NCI-H1048 (cell line): ENCODE measurements around the gene MRPS15.

Source experiments
- DNase-seq: peaks from one replicate; lab custom pipeline; 2025; lab: John Stamatoyannopoulos, UW

The MRPS15 gene

DNA sequence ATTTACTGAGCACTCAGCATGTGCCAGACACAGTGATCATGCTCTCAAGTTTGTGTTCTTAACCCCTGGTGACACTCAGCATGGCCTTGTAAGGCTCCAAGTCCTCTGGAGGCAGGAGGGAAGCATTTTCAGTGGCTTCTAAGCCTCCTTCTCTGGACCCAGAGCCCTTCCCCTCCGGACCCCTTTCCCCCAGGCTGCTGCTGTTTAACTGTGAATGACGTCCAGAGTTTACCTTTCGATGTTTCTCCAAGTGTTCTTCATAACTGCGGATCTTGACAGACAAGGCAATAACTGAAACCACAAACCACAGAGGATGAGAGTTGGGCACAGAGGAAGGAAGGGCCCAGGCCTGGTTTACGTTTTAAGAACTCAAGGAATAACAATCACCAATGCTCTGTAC is 6.5 kb downstream of the MRPS15 start:
- DNase-seq = no peak

GRCh38 chr1:36456391-36456928 is 7.7 kb downstream of the MRPS15 start:
- DNase-seq = no peak

GRCh38 chr1:36455386-36455785 is 8.8 kb downstream of the MRPS15 start:
- DNase-seq = no peak

DNA sequence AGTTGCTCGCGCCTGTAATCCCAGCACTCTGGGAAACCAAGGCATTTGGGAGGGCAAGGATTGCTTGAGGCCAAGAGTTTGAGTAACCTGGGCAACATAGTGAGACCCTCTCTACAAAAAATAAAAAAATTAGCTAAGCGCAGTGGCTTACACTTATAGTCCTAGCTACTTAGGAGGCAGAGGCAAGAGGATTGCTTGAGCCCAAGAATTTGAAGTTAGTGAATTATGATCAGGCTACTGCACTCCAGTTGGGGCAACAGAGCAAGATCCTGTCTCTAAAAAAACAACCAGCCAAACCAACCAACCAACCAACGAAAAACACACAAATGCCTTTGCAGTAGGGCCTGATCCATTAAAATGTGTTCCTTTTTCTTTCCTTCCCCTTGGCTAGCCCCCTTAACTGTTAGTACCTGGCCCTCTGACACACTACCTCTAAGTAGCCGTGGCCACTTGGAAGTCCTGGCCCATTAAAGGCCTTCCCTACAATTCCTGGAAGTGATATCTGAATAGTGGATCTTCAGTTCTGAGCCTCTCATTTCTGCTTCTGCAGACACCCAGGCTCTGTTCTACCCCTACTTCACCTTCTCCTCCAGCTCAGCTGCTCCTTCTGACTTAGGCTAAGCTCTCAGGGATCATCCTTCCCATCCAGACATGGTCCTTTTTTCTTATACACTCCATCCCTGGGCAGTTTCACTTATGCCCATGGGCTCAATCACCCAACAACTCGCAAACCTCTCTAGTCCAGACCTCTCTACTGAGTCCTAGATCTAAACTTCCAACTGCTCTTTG is 10.4 kb downstream of the MRPS15 start:
- DNase-seq = no peak

GRCh38 chr1:36453051-36453450 is 11.1 kb downstream of the MRPS15 start:
- DNase-seq = no peak

DNA sequence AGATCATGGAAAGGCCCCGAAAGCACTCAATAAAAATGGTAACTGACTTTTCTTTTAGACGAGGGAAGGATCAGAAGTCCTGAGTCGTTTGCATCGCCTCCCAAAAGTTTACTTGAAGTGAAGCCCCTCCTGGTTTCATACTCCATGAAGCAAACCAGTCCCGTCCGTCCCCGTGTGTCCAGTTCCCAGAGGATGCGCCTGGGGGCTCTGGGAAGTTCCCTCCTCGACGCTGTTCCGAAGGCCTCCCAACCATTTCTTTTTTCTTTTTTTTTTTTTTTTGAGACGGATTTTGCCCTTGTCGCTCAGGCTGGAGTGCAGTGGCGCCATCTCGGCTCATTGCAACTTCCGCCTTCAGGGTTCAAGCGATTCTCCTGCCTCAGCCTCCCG is 13.3 kb downstream of the MRPS15 start:
- DNase-seq = no peak

DNA sequence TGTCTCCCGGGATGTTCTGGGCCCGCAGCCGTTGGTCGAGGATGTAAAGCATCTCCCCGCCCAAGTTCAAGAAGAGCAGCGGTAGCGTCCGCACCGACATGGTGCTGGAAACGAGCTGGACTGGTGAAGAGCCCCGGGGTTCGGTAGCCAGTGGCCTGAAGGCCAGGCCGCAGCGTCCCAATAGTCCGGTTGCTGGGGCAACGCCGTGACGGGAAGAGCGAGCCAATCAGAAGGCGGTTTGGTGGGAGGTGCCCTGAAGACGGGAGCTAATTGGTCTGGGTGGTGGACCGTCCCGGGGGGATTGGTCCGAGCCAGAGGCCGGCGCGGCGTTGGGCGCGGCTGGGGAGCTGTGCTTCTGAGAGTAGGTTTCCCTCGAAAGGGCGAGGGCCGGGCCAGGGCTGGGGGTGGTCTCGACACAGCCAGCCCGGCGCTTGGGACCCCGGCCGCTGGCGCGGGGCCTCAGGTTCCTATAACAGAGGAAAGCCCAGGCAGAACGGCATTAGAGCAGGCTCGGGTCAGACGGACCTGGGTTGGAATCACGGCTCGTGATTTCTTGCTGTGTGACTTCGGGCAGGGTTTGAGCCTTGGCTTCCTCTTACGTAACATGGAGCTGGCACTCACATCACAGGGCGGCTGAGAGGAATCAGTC is 13.8 kb downstream of the MRPS15 start, which contains the start of gene OSCP1:
OSCP1 (minus strand) TSS at position 182 of the 649 bp plus-strand sequence; CDS start at position 100, 82 bp downstream.
- DNase-seq = peak; percentile 73

DNA sequence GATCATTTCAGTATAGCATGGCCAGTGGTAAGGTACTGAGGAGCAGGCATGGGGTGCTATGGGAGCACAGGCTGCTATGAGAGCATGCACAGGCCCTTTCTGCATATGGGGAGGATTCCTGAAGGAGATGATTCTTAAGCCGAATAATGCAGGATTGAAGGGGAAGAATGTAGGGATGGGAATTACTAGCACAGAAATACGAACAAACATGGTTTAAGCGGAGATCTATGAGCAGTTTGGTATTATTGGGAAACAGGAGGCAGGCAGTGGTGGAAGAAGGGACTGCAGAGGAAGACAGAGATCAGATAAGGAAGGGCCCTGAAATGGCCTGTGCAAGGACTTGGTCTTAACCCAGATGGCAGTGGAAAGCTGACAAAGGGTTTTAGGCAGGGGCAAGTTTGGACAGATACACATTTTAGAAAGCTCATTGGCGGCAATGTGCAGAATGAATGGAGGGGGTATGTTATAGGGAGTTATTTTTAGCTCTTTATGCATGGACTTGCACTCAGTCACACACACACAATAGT is 15.6 kb downstream of the MRPS15 start:
- DNase-seq = no peak

- DNase-seq = no peak
These were observed 16.7 kb downstream of the MRPS15 start for GRCh38 chr1:36447450-36447849.

DNA sequence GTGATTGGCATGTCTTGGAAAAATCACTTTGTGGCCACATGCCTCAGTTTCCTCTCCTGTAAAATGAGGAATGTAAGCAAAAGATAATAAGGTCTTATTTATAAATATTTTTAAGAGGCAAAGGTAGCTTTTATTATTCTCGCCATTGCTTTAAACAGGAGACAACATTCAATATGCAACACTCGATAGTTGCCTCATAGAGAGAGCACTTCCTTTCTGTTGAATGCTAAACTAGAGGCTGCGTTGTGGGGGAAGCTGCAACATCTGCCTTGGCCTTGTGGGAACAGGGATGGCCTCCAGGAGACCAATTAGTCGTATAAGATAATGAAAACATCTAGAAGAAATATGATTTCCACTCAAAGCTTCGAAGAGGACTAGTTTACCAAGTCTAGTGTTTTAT is 17.4 kb downstream of the MRPS15 start:
- no peak for DNase-seq

- no peak for DNase-seq
These were observed 17.9 kb downstream of the MRPS15 start for GRCh38 chr1:36446271-36446670.

GRCh38 chr1:36443297-36443696 is 20.9 kb downstream of the MRPS15 start:
- no peak for DNase-seq

GRCh38 chr1:36442337-36442736 is 21.8 kb downstream of the MRPS15 start:
- DNase-seq = no peak

DNA sequence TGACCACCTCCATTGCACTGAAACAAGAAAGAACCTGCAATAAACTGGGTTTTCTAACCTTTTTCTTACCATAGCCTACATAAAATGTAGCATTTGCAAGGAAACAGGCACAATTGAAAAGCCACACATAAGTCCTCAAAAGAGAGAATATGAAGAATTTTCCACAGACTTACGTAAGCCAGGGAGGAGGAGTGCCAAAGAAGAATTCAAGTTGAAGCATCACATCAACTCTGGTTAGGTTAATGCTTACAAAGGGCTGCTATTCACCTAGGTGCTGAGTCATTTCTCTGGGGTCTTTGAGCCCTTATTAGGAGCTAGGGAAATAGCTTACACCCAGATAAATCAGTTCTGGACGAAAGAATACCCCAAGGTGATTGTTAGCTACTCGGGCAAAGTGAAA is 23.5 kb downstream of the MRPS15 start:
- no peak for DNase-seq

- no peak for DNase-seq
These were observed 24.1 kb downstream of the MRPS15 start for GRCh38 chr1:36440044-36440443.

DNA sequence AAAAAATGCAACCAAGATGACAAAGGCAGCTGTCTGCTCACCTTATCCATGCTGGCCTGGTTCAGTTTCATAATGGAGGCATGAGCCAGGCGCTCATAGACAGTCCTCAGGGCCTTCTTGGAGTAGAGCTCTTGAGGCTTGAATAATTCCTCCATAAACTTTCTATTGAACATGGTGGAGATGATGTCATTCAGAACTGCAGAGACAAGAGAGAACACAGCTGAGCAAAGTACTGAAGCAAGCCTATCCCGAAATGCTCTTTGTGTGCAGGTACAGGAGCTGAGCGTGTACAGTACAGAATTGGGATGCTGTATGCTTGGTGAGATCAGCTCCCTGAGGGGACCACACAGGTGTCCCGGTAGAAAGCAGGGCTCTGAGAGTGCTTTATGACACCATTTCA is 25.5 kb downstream of the MRPS15 start:
- no peak for DNase-seq

- no peak for DNase-seq
These were observed 27.4 kb downstream of the MRPS15 start for GRCh38 chr1:36436821-36437220.

DNA sequence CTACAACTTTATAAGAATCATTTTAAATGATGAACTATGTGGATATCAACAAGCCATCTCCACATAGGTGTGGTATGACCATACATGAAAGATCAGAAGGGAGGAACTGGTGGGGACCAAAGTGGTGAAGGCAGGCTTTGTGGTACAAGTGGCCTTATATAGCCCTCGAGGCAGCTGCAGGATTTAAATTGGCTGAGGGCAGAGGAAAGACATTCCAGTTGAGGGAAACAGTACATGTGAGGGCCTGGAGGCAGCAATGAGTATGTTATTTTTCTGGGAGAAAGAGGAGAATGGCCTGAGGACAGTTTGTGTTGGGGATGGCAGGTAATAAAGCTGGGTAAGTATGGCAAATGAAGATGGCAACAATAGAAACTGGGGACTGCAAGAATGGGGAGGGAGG is 31.1 kb downstream of the MRPS15 start:
- DNase-seq = no peak

DNA sequence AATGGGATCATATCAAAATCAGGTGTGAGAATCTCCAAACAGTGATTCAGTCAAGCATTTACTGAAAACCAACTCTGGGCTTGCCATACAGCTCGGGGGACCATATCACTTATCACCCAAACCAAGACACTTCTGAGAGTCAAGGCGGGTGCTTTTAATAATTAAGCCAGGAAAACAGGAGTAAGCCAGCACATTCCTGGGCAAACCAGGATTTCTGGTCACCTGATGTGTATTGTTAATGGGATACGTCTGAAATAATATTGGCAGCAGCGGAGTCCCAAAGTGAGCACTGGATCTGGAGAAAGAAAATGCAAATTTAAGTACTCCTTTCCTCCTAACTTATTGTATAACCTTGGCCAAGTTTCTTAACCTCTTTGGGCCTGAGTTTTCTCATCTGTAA is 31.6 kb downstream of the MRPS15 start:
- no peak for DNase-seq

DNA sequence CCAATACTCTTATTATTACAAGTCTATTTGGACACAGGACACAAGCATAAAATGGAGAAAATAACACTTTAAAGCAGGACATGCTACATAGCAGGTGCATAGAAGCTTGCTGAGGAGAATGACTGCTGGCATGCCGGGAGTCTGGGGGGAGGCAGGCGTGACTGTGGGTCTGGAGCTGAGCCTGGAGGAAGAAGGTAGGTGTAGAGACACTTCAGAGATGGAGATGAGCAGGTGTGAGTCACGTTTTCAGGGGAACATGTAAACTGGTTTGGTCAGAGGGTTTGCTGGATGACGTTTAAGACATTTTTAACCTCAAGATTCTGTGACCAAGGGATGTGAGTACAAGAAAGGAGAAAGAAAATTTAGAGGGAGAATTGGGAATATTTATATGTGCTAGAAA is 38.4 kb downstream of the MRPS15 start:
- no peak for DNase-seq

DNA sequence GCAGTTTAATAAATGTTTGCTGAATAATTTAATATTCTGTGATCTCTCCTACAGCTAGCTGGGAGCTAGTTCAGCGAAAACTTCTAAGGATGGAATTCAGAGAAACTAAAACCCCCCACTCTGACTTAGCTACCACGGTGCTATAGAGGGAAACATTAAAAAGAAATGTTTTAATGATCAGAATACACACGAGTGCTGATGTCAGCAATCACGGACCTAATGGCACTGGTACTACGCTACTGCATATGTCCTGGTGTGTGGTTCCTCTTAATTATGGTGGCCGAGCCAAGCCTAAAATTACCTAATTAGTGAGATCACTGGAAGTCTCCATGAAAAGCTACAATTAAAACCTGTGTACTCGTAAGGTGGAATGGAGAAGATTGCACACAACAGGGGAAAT is 42.5 kb downstream of the MRPS15 start:
- no peak for DNase-seq

DNA sequence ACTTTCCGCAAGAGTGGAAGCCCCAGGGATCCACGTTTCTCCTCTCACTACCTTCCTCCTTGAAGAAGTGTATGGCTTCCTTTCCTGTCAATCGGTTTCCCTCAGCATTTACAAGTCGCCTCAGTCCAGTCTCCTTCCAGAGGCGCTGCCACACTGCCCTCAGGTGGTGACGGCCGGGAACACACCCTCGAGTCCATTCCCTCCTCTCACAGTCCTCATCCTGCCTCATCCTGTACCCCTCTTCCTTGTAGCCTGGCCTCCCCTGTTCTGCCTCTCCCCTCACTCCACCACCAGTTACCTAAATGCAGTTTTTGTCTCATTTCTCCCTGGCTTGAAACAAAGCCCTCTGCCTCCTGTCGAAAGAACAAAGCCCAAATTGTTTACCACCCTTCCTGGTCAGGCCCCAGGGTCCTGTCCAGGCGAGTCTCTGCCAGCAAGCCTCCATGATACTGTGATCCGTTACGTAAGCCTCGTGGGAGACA is 43.3 kb downstream of the MRPS15 start:
- no peak for DNase-seq

GRCh38 chr1:36420409-36420808 is 43.8 kb downstream of the MRPS15 start:
- DNase-seq = no peak
